K562 (cell line): ENCODE results near the gene LENG8. TPM values are rescaled to one million over a fixed set of nuclear protein-coding genes. Genes with fewer than 3 reads are reported as not detected.

Experiments used
- ATAC-seq: fragments of 200-7000 bp; cut with Tn5 transposase; 3 replicates; pipeline ENCODE4 v1.9.1; 2020; ENCODE audit warnings: moderate library complexity
- BruUV-seq: library from RNA; stranded (reverse); fragments of 400-500 nt; replicated peaks from 2 replicates; lab custom pipeline; 2021; lab: Mats Ljungman, UMichigan
- CTCF ChIA-PET: fragments of 300-600 bp; formaldehyde crosslinking; extraction: SDS; loops from one replicate; lab custom pipeline; 2021; ENCODE audit warnings: low intra/inter-chr PET ratio; lab: Yijun Ruan, JAX
- POLR2A ChIA-PET: fragments of 300-600, 350-650 bp; sonication (Branson Sonifier 250); formaldehyde crosslinking; extraction: SDS; loops from one replicate; lab custom pipeline; 2021; ENCODE audit warnings: antibody characterized with exemption, inconsistent platforms; lab: Yijun Ruan, JAX
- DNase-seq, 4 experiments: peaks; one replicate each; pipeline versions ENCODE4 v3.0.0 to v3.0.0-alpha.2; 2011 to 2018; ENCODE audit warnings: low spot score in 3 of 4, mixed read lengths in 3 of 4; ENCODE audit errors: extremely low read depth in 1 of 4
- FAIRE-seq: peaks from 2 replicates; lab custom pipeline; 2011; peaks lifted over from hg19 to GRCh38; lab: Jason Lieb, UNC
- H2AFZ ChIP-seq: 2 replicates; pipeline ENCODE4 v1.6.0; 2011; ENCODE audit warnings: low read depth, low read length, control low read depth, inconsistent platforms
- H3K27ac ChIP-seq: fragments of 200-600 bp; 3 replicates; pipeline ENCODE4 v1.8.0; 2011; ENCODE audit warnings: low read depth, mild to moderate bottlenecking, control low read depth, inconsistent platforms, low read length, moderate library complexity, mixed read lengths; ENCODE audit errors: extremely low read depth
- H3K27me3 ChIP-seq, 2 experiments: fragments of 300-600 bp in 1 of 2; 2 replicates in 1 of 2; 3 replicates in 1 of 2; pipeline versions ENCODE4 v1.6.0 to v1.8.0; 2011; ENCODE audit warnings: inconsistent platforms in 2 of 2, low read length in 2 of 2, mild to moderate bottlenecking in 1 of 2, mixed read lengths in 1 of 2, moderate library complexity in 1 of 2; ENCODE audit not compliant: control insufficient read depth in 2 of 2, insufficient read depth in 2 of 2
- H3K36me3 ChIP-seq: fragments of 300-600 bp; 3 replicates; pipeline ENCODE4 v1.8.0; 2011; ENCODE audit warnings: mild to moderate bottlenecking, low read length, inconsistent platforms; ENCODE audit not compliant: control insufficient read depth, insufficient read depth
- H3K4me1 ChIP-seq, 2 experiments: fragments of 200-600 bp in 1 of 2; replicated peaks in 1 of 2; 2 replicates in 1 of 2; 3 replicates in 1 of 2; pipeline versions ENCODE4 v1.5.1 to v1.8.0; 2011; ENCODE audit warnings: inconsistent platforms in 2 of 2, low read length in 2 of 2, mild to moderate bottlenecking in 1 of 2, mixed read lengths in 1 of 2, moderate library complexity in 1 of 2; ENCODE audit not compliant: control insufficient read depth in 2 of 2, insufficient read depth in 2 of 2
- H3K4me2 ChIP-seq: 2 replicates; pipeline ENCODE4 v1.6.1; 2011; ENCODE audit warnings: low read length, control low read depth, inconsistent platforms, mixed read lengths; ENCODE audit not compliant: insufficient read depth
- H3K4me3 ChIP-seq: fragments of 200-600 bp; sonication (generic), shearing (Covaris generic); 2 replicates; pipeline ENCODE4 v1.5.1; 2016; ENCODE audit warnings: control low read depth, inconsistent platforms
- H3K79me2 ChIP-seq: fragments of 200-600 bp; 3 replicates; pipeline ENCODE4 v1.8.0; 2011; ENCODE audit warnings: low read length, inconsistent platforms; ENCODE audit not compliant: control insufficient read depth, insufficient read depth
- H3K9ac ChIP-seq, 2 experiments: 2 replicates each; pipeline versions ENCODE4 v1.6.0 to v1.6.1; 2011; ENCODE audit warnings: low read depth in 2 of 2, low read length in 2 of 2, control low read depth in 1 of 2, inconsistent platforms in 1 of 2, mild to moderate bottlenecking in 1 of 2, mixed read lengths in 1 of 2; ENCODE audit not compliant: insufficient read depth in 1 of 2
- H3K9me1 ChIP-seq: one replicate; pipeline ENCODE4 v1.6.0; 2011; ENCODE audit warnings: inconsistent platforms, mild to moderate bottlenecking, low read length, moderate library complexity; ENCODE audit not compliant: control insufficient read depth, insufficient read depth
- H3K9me3 ChIP-seq: replicated peaks from 2 replicates; pipeline ENCODE4 v1.5.1; 2011; ENCODE audit warnings: low read depth, low read length, inconsistent platforms; ENCODE audit not compliant: control insufficient read depth, insufficient read depth
- H4K20me1 ChIP-seq: replicated peaks from 2 replicates; pipeline ENCODE4 v1.6.1; 2011; ENCODE audit warnings: low read length, inconsistent platforms, mixed read lengths; ENCODE audit not compliant: control insufficient read depth, insufficient read depth
- PCBP1 ChIP-seq: fragments of 200-400 bp; formaldehyde crosslinking; IDR thresholded peaks from 2 replicates; pipeline ENCODE4 v1.6.1; 2018; ENCODE audit warnings: mild to moderate bottlenecking, low read depth, low read length; ENCODE audit not compliant: poor library complexity, severe bottlenecking
- PHB2 ChIP-seq: fragments of 450-650 bp; IDR thresholded peaks from 2 replicates; pipeline ENCODE4 v1.6.1; 2017; ENCODE audit warnings: low read depth
- POLR2G ChIP-seq: fragments of 200-400 bp; formaldehyde crosslinking; IDR thresholded peaks from 2 replicates; pipeline ENCODE4 v1.6.1; 2017; ENCODE audit warnings: low read depth, mild to moderate bottlenecking, antibody characterized with exemption, low read length, moderate library complexity
- RBFOX2 ChIP-seq: fragments of 200-400 bp; formaldehyde crosslinking; IDR thresholded peaks from 2 replicates; pipeline ENCODE4 v1.6.1; 2017; ENCODE audit warnings: low read depth, mild to moderate bottlenecking, low read length, moderate library complexity
- RBM22 ChIP-seq: fragments of 200-400 bp; formaldehyde crosslinking; IDR thresholded peaks from 2 replicates; pipeline ENCODE4 v1.6.1; 2018; ENCODE audit warnings: low read length, low read depth; ENCODE audit not compliant: poor library complexity, severe bottlenecking
- TEAD2 ChIP-seq: fragments of 450-650 bp; IDR thresholded peaks from 2 replicates; pipeline ENCODE4 v1.6.1; 2016; ENCODE audit warnings: missing genetic modification characterization, control low read depth, missing compliant biosample characterization
- ZKSCAN1 ChIP-seq: fragments of 150-350 bp; IDR thresholded peaks from 2 replicates; pipeline ENCODE4 v1.6.1; 2016; ENCODE audit warnings: low read depth, low read length
- ZNF24 ChIP-seq: fragments of 450-650 bp; IDR thresholded peaks from 2 replicates; pipeline ENCODE4 v1.6.1; 2016
- WGBS: fragments of 100-300 bp; shearing (Covaris generic); methylation state at CpG from one replicate; pipeline ENCODE4 v1.1.6; 2016; ENCODE audit warnings: low coverage, mixed read lengths; ENCODE audit not compliant: insufficient coverage; ENCODE audit errors: missing lambda C conversion rate; 5-methylcytosine and 5-hydroxymethylcytosine counted together
- in situ Hi-C: fragments of 300-500 bp; cut with MboI; formaldehyde crosslinking; loops from 4 replicates; pipeline ENCODE4 v1.15.0; 2018; ENCODE audit warnings: inconsistent platforms, mixed read lengths
- intact Hi-C: fragments of 100-400 bp; cut with micrococcal nuclease; formaldehyde crosslinking; loops from 2 replicates; pipeline ENCODE4 v1.14.2; 2022
- polyA plus RNA-seq, 8 experiments: library from polyadenylated mRNA; depleted of rRNA in 4 of 8; stranded (reverse) in 5 of 8; unstranded in 3 of 8; fragments of >200 nt; fragmentation: Nextera tagmentation in 2 of 8; fragmentation: Illumina TruSeq in 1 of 8; extraction: Ambion mirVana in 2 of 8; extraction: Trizol in 1 of 8; gene quantifications; 2 replicates each; pipeline versions ENCODE4 v1.2.1 to v1.2.3, GENCODE V29; 2011 to 2014; ENCODE audit warnings: inconsistent platforms in 1 of 8, missing spikeins in 1 of 8
- total RNA-seq, 7 experiments: library from RNA; depleted of rRNA in 6 of 7; stranded (reverse); fragments of >200 nt in 6 of 7; fragmentation: Illumina TruSeq in 2 of 7; extraction: Trizol in 2 of 7; gene quantifications; 2 replicates each; pipeline versions ENCODE4 v1.2.1 to v1.2.3, GENCODE V29; 2011 to 2021; ENCODE audit warnings: low replicate concordance in 1 of 7
- TF ChIP-seq, protein P1 (sequence below): sonication (generic); formaldehyde crosslinking; IDR thresholded peaks from 2 replicates; pipeline ENCODE4 v1.8.1; 2023; ENCODE audit warnings: mild to moderate bottlenecking, missing genetic modification reagents

LENG8 gene
- total and polyA plus RNA-seq, 9 of the 15 experiments (the other 6 are each of a cell fraction or from before 2014, with no cell fraction given) = 0.74 to 146 (median 28.1) TPM

DNA sequence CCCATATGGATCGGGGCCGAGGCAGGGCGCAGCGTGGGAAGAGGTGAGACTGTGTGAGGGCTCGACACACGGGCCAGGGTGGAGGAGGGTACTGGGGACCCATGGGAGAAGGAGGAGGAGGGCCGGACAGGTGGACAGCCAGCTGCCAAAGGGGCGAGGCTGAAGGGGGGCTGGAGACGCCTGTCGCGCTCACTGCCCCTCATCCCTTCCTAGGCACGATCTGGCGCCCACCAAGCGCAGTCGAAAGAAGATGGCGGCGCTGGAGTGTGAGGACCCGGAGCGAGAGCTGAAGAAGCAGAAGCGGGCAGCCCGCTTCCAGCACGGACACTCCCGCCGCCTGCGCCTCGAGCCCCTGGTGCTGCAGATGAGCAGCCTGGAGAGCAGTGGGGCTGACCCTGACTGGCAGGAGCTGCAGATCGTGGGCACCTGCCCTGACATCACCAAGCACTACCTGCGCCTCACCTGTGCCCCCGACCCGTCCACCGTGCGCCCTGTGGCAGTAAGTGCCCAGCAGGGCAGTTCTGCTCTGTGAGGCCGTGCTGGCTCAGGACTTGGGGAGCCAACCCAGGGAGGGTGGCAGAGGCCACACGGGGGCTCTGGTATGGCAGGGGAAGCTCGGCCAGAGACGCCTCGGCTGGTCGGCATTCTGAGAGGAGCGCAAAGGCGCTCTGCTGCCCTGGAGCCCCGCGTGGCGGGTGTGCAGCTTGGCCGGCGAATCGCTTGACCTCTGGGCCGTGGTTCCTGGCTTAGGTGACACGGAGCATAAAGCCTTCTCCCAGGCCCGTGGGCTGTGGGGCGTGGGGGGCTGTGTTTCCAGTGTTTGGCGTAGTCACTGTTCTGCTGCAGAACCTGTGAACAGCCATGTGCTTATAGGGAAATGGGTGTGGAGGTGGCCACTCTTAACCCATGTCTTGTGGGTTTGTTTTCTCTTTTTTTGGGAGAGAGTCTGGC is 7.7 kb downstream of the LENG8 start:
- intact Hi-C loops (no loop called here), in situ Hi-C loops (no loop called here)
- Histone ChIP-seq H3K4me2 (no peak overlapping the region), H3K4me1 (peaks cover 0 to 27% of the 10 kb centered on the region in 2 experiments; a peak in 2 of 5 replicates), H3K9me1 (peaks cover 7% of the 10 kb centered on the region), H3K79me2 (peaks cover 26% of the 10 kb centered on the region), H3K9me3 (no peaks in the 10 kb centered on the region), H3K27me3 (no peaks in the 10 kb centered on the region), H2AFZ (no peak overlapping the region), H3K36me3 (peaks cover 98% of the 10 kb centered on the region), H4K20me1 (peaks cover 24% of the 10 kb centered on the region), H3K9ac (no peak overlapping the region), H3K4me3 (no peak overlapping the region), H3K27ac (no peak overlapping the region)
- FAIRE-seq = no peak
- TF ChIP-seq POLR2G (peak; percentile 64), RBFOX2 (peak; percentile 69), ZNF24 (no peak), ZKSCAN1 (no peak), TEAD2 (tag) (no peak), RBM22 (peak; percentile 85), PCBP1 (no peak), PHB2 (no peak)
- TF ChIP-seq, protein P1, sequence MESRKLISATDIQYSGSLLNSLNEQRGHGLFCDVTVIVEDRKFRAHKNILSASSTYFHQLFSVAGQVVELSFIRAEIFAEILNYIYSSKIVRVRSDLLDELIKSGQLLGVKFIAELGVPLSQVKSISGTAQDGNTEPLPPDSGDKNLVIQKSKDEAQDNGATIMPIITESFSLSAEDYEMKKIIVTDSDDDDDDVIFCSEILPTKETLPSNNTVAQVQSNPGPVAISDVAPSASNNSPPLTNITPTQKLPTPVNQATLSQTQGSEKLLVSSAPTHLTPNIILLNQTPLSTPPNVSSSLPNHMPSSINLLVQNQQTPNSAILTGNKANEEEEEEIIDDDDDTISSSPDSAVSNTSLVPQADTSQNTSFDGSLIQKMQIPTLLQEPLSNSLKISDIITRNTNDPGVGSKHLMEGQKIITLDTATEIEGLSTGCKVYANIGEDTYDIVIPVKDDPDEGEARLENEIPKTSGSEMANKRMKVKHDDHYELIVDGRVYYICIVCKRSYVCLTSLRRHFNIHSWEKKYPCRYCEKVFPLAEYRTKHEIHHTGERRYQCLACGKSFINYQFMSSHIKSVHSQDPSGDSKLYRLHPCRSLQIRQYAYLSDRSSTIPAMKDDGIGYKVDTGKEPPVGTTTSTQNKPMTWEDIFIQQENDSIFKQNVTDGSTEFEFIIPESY = peak; percentile 74
- DNase-seq = peak in 1 of 4 experiments; percentile 22
- WGBS = 97% methylated on average over 25 of the region's 51 CpGs
- BruUV-seq = no TSS peak
- ATAC-seq = no peak
- CTCF ChIA-PET = no interaction called here
- POLR2A ChIA-PET = interaction anchor here (0.7 to 0.9 kb wide), 2 partner anchors 8 to 28 kb away, joined by 3 to 4 read pairs; no protein-coding TSS in a partner anchor
